ENCODE results near the gene ANKRD22.

The ANKRD22 gene

DNA sequence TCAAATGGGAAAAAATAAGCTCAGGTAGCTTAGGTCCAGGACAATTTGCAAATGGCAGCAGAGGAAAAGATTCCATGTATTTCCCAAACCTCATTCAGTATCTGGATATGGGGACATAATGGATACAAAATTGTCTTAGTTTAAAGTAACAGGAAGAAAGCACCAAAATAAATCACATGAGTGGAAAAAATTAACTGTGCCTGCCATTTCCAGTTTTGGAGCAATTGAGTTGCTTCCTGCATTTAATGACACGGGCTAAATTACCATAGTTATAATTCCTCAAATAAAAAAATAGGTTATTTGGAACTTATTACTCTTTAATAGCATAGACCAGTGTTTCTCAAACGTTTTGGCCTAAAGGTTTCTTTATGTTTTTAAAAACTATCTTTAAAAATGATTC, 22.1 kb upstream of the ANKRD22 start:
- Histone ChIP-seq H3K79me2 (ENCODE audit: insufficient read depth, low read length) (no peaks in the 10 kb centered on the region), H3K9me3 (ENCODE audit: low read length) (no peaks in the 10 kb centered on the region), H3K9ac (ENCODE audit: low read length) (no peak overlapping the region), H4K20me1 (ENCODE audit: insufficient read depth, low read length) (no peaks in the 10 kb centered on the region), H3K4me2 (ENCODE audit: low read length) (no peak overlapping the region), H3F3A (ENCODE audit: insufficient read depth, low read length) (no peaks in the 10 kb centered on the region), H2AFZ (ENCODE audit: low read length) (no peak overlapping the region), H3K9me2 (ENCODE audit: low read depth, low read length) (no peaks in the 10 kb centered on the region), H3K4me3 (ENCODE audit: low read depth, low read length, poor library complexity, severe bottlenecking) (no peak overlapping the region), H3K27ac (ENCODE audit: low read depth, low read length, poor library complexity, severe bottlenecking) (no peak overlapping the region), H3K36me3 (ENCODE audit: insufficient read depth, low read length) (no peaks in the 10 kb centered on the region), H3K27me3 (ENCODE audit: insufficient read depth, low read length) (no peaks in the 10 kb centered on the region), H3K4me1 (ENCODE audit: insufficient read depth, low read length, severe bottlenecking) (no peaks in the 10 kb centered on the region)
- TF ChIP-seq CTCF (IDR thresholded peaks at IDR 0.05; ENCODE audit: low read length), result no peak
- TF ChIP-seq EZH2 (IDR thresholded peaks at IDR 0.05; ENCODE audit: borderline replicate concordance, low read length), result no peak

- H3K4me3 ChIP-seq (ENCODE audit: low read depth, low read length, poor library complexity, severe bottlenecking), result no peak overlapping the region
- H3K9me2 ChIP-seq (ENCODE audit: low read depth, low read length), result no peaks in the 10 kb centered on the region
- no peak overlapping the region for H3K4me2 ChIP-seq (ENCODE audit: low read length)
- no peak overlapping the region for H3K27ac ChIP-seq (ENCODE audit: low read depth, low read length, poor library complexity, severe bottlenecking)
- TF ChIP-seq CTCF (IDR thresholded peaks at IDR 0.05; ENCODE audit: low read length) (no peak), EZH2 (IDR thresholded peaks at IDR 0.05; ENCODE audit: borderline replicate concordance, low read length) (no peak)
- no peaks in the 10 kb centered on the region for H3K4me1 ChIP-seq (ENCODE audit: insufficient read depth, low read length, severe bottlenecking)
- no peaks in the 10 kb centered on the region for H3K36me3 ChIP-seq (ENCODE audit: insufficient read depth, low read length)
- no peaks in the 10 kb centered on the region for H3K79me2 ChIP-seq (ENCODE audit: insufficient read depth, low read length)
- H4K20me1 ChIP-seq (ENCODE audit: insufficient read depth, low read length), result no peaks in the 10 kb centered on the region
- no peak overlapping the region for H3K9ac ChIP-seq (ENCODE audit: low read length)
- H2AFZ ChIP-seq (ENCODE audit: low read length), result no peak overlapping the region
- H3F3A ChIP-seq (ENCODE audit: insufficient read depth, low read length), result no peaks in the 10 kb centered on the region
- no peaks in the 10 kb centered on the region for H3K27me3 ChIP-seq (ENCODE audit: insufficient read depth, low read length)
- H3K9me3 ChIP-seq (ENCODE audit: low read length), result no peaks in the 10 kb centered on the region
Observed at GRCh38 chr10:88870089-88870488, 18.4 kb upstream of the ANKRD22 start.

- no peaks in the 10 kb centered on the region for H3K9me2 ChIP-seq (ENCODE audit: low read depth, low read length)
- H3K9me3 ChIP-seq (ENCODE audit: low read length), result no peaks in the 10 kb centered on the region
- no peaks in the 10 kb centered on the region for H4K20me1 ChIP-seq (ENCODE audit: insufficient read depth, low read length)
- H3K79me2 ChIP-seq (ENCODE audit: insufficient read depth, low read length), result no peaks in the 10 kb centered on the region
- H3K4me2 ChIP-seq (ENCODE audit: low read length), result no peak overlapping the region
- H3K4me1 ChIP-seq (ENCODE audit: insufficient read depth, low read length, severe bottlenecking), result no peaks in the 10 kb centered on the region
- H2AFZ ChIP-seq (ENCODE audit: low read length), result no peak overlapping the region
- H3F3A ChIP-seq (ENCODE audit: insufficient read depth, low read length), result no peaks in the 10 kb centered on the region
- no peak overlapping the region for H3K4me3 ChIP-seq (ENCODE audit: low read depth, low read length, poor library complexity, severe bottlenecking)
- no peaks in the 10 kb centered on the region for H3K36me3 ChIP-seq (ENCODE audit: insufficient read depth, low read length)
- no peaks in the 10 kb centered on the region for H3K27me3 ChIP-seq (ENCODE audit: insufficient read depth, low read length)
- H3K9ac ChIP-seq (ENCODE audit: low read length), result no peak overlapping the region
- no peak overlapping the region for H3K27ac ChIP-seq (ENCODE audit: low read depth, low read length, poor library complexity, severe bottlenecking)
- no peak for TF ChIP-seq EZH2 (IDR thresholded peaks at IDR 0.05; ENCODE audit: borderline replicate concordance, low read length)
- no peak for TF ChIP-seq CTCF (IDR thresholded peaks at IDR 0.05; ENCODE audit: low read length)
Observed at GRCh38 chr10:88866454-88866853, 14.8 kb upstream of the ANKRD22 start.

All from OCI-LY1 (cell line).